SK-N-SH treated with all-trans-retinoic acid at 6 μM for 48 hours (cell line): Measurements from ENCODE around the gene PPP1R15B.

Source experiments
- ATAC-seq: fragments of 200-7000 bp; cut with Tn5 transposase; 3 replicates; pipeline ENCODE4 v1.9.1; 2020; ENCODE audit warnings: mild to moderate bottlenecking, moderate library complexity
- ARNTL ChIP-seq: fragments of 450-650 bp; formaldehyde crosslinking; IDR thresholded peaks from 2 replicates; pipeline ENCODE4 v1.5.0; 2020; ENCODE audit warnings: low read depth, mild to moderate bottlenecking, moderate library complexity, borderline replicate concordance
- CSDC2 ChIP-seq: fragments of 250-450 bp; sonication (Bioruptor Pico); IDR thresholded peaks from 2 replicates; pipeline ENCODE4 v1.5.0; 2020; ENCODE audit warnings: mild to moderate bottlenecking, moderate library complexity
- GLIS3 ChIP-seq: fragments of 250-450 bp; sonication (Bioruptor Pico); IDR thresholded peaks from 2 replicates; pipeline ENCODE4 v1.5.0; 2020; ENCODE audit warnings: mild to moderate bottlenecking, moderate library complexity
- ISL1 ChIP-seq: fragments of 250-450 bp; sonication (Bioruptor Pico); IDR thresholded peaks from 2 replicates; pipeline ENCODE4 v2.1.2; 2022; ENCODE audit warnings: mild to moderate bottlenecking, moderate library complexity
- OSR1 ChIP-seq: fragments of 250-450 bp; sonication (Bioruptor Pico); IDR thresholded peaks from 2 replicates; pipeline ENCODE4 v1.8.0; 2022; ENCODE audit warnings: moderate library complexity, mild to moderate bottlenecking, inconsistent platforms
- PPARA ChIP-seq: fragments of 250-450 bp; sonication (Bioruptor Pico); IDR thresholded peaks from 2 replicates; pipeline ENCODE4 v1.5.0; 2020; ENCODE audit warnings: mild to moderate bottlenecking, borderline replicate concordance
- RARB ChIP-seq: fragments of 250-450 bp; sonication (Bioruptor Pico); IDR thresholded peaks from 2 replicates; pipeline ENCODE4 v1.8.0; 2021; ENCODE audit warnings: mild to moderate bottlenecking, moderate library complexity
- SNAI2 ChIP-seq: fragments of 250-450 bp; sonication (Bioruptor Pico); IDR thresholded peaks from 2 replicates; pipeline ENCODE4 v1.5.0; 2020; ENCODE audit warnings: mild to moderate bottlenecking, moderate library complexity
- TCF4 ChIP-seq: fragments of 250-450 bp; sonication (Bioruptor Pico); IDR thresholded peaks from 2 replicates; pipeline ENCODE4 v1.8.0; 2021; ENCODE audit warnings: mild to moderate bottlenecking, moderate library complexity, borderline replicate concordance
- TOX ChIP-seq: fragments of 250-450 bp; sonication (Bioruptor Pico); IDR thresholded peaks from 2 replicates; pipeline ENCODE4 v1.8.0; 2021; ENCODE audit warnings: mild to moderate bottlenecking, moderate library complexity, borderline replicate concordance
- ZC3H10 ChIP-seq: fragments of 250-450 bp; sonication (Bioruptor Pico); IDR thresholded peaks from 2 replicates; pipeline ENCODE4 v1.5.1; 2021; ENCODE audit warnings: mild to moderate bottlenecking, moderate library complexity
- ZFP3 ChIP-seq: fragments of 250-450 bp; sonication (Bioruptor Pico); IDR thresholded peaks from 2 replicates; pipeline ENCODE4 v1.5.0; 2020; ENCODE audit warnings: mild to moderate bottlenecking, moderate library complexity
- ZFP30 ChIP-seq: fragments of 450-650 bp; formaldehyde crosslinking; IDR thresholded peaks from 2 replicates; pipeline ENCODE4 v1.5.0; 2022; ENCODE audit warnings: mild to moderate bottlenecking, moderate library complexity
- ZNF565 ChIP-seq: fragments of 450-650 bp; formaldehyde crosslinking; conservative IDR thresholded peaks from 2 replicates; pipeline ENCODE4 v1.5.0; 2020; ENCODE audit warnings: low read depth, mild to moderate bottlenecking, moderate library complexity
- ZNF70 ChIP-seq: fragments of 450-650 bp; formaldehyde crosslinking; IDR thresholded peaks from 2 replicates; pipeline ENCODE4 v1.5.0; 2020; ENCODE audit warnings: mild to moderate bottlenecking, moderate library complexity
- ZNF8 ChIP-seq: fragments of 450-650 bp; formaldehyde crosslinking; IDR thresholded peaks from 2 replicates; pipeline ENCODE4 v1.5.0; 2020; ENCODE audit warnings: mild to moderate bottlenecking, moderate library complexity
- TF ChIP-seq, protein P1 (sequence below): fragments of 250-450 bp; sonication (Bioruptor Pico); IDR thresholded peaks from 2 replicates; pipeline ENCODE4 v1.8.0; 2020; ENCODE audit warnings: mild to moderate bottlenecking, moderate library complexity, borderline replicate concordance
- TF ChIP-seq, protein P2 (sequence below): fragments of 250-450 bp; sonication (Bioruptor Pico); IDR thresholded peaks from 2 replicates; pipeline ENCODE4 v1.5.1; 2021; ENCODE audit warnings: mild to moderate bottlenecking, moderate library complexity
- TF ChIP-seq, protein P3 (sequence below): fragments of 250-450 bp; sonication (Bioruptor Pico); IDR thresholded peaks from 2 replicates; pipeline ENCODE4 v1.8.0; 2021; ENCODE audit warnings: low read depth, mild to moderate bottlenecking, moderate library complexity, borderline replicate concordance
- TF ChIP-seq, protein P4 (sequence below): fragments of 250-450 bp; sonication (Bioruptor Pico); IDR thresholded peaks from 2 replicates; pipeline ENCODE4 v1.5.1; 2020; ENCODE audit warnings: low read depth, mild to moderate bottlenecking, moderate library complexity
- TF ChIP-seq, protein P5 (sequence below): fragments of 250-450 bp; sonication (Bioruptor Pico); IDR thresholded peaks from 2 replicates; pipeline ENCODE4 v1.5.0; 2020; ENCODE audit warnings: mild to moderate bottlenecking, moderate library complexity

The PPP1R15B gene

DNA sequence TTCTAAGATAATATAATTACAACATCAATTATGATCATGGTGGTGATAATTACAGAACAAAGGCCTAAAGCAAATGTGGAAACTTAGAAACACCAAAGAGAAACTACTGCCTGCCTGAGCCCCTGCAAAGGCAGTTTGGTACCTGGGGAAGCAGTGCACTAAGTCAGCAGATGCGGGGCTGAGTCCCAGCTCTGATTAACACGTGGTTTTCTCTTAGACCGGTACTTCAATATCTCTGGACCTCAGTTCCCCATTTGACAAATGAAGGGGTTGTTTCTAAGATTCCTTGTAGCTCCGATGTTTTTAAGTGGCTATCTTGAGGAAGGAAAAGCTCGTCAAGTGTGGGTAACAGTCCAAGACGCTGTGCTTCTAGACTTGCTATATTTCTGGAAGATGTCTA lies 35.2 kb downstream of the PPP1R15B start:
- ATAC-seq = no peak
- TF ChIP-seq, protein P1, sequence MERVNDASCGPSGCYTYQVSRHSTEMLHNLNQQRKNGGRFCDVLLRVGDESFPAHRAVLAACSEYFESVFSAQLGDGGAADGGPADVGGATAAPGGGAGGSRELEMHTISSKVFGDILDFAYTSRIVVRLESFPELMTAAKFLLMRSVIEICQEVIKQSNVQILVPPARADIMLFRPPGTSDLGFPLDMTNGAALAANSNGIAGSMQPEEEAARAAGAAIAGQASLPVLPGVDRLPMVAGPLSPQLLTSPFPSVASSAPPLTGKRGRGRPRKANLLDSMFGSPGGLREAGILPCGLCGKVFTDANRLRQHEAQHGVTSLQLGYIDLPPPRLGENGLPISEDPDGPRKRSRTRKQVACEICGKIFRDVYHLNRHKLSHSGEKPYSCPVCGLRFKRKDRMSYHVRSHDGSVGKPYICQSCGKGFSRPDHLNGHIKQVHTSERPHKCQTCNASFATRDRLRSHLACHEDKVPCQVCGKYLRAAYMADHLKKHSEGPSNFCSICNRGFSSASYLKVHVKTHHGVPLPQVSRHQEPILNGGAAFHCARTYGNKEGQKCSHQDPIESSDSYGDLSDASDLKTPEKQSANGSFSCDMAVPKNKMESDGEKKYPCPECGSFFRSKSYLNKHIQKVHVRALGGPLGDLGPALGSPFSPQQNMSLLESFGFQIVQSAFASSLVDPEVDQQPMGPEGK (CRISPR knock-in tag) = no peak
- TF ChIP-seq TOX (CRISPR knock-in tag) = no peak
- no peak for TF ChIP-seq OSR1
- TF ChIP-seq ZFP3 (CRISPR knock-in tag) = no peak
- TF ChIP-seq, protein P2, sequence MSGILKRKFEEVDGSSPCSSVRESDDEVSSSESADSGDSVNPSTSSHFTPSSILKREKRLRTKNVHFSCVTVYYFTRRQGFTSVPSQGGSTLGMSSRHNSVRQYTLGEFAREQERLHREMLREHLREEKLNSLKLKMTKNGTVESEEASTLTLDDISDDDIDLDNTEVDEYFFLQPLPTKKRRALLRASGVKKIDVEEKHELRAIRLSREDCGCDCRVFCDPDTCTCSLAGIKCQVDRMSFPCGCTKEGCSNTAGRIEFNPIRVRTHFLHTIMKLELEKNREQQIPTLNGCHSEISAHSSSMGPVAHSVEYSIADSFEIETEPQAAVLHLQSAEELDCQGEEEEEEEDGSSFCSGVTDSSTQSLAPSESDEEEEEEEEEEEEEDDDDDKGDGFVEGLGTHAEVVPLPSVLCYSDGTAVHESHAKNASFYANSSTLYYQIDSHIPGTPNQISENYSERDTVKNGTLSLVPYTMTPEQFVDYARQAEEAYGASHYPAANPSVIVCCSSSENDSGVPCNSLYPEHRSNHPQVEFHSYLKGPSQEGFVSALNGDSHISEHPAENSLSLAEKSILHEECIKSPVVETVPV = no peak
- TF ChIP-seq ZNF70 = no peak
- no peak for TF ChIP-seq PPARA (CRISPR knock-in tag)
- TF ChIP-seq, protein P3, sequence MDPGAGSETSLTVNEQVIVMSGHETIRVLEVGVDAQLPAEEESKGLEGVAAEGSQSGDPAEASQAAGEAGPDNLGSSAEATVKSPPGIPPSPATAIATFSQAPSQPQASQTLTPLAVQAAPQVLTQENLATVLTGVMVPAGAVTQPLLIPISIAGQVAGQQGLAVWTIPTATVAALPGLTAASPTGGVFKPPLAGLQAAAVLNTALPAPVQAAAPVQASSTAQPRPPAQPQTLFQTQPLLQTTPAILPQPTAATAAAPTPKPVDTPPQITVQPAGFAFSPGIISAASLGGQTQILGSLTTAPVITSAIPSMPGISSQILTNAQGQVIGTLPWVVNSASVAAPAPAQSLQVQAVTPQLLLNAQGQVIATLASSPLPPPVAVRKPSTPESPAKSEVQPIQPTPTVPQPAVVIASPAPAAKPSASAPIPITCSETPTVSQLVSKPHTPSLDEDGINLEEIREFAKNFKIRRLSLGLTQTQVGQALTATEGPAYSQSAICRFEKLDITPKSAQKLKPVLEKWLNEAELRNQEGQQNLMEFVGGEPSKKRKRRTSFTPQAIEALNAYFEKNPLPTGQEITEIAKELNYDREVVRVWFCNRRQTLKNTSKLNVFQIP (CRISPR knock-in tag) = no peak
- no peak for TF ChIP-seq ARNTL (CRISPR knock-in tag)
- TF ChIP-seq SNAI2 (CRISPR knock-in tag) = no peak
- TF ChIP-seq ZNF8 (CRISPR knock-in tag) = no peak
- no peak for TF ChIP-seq TCF4
- no peak for TF ChIP-seq GLIS3
- TF ChIP-seq RARB (CRISPR knock-in tag) = no peak
- no peak for TF ChIP-seq ISL1 (CRISPR knock-in tag)
- no peak for TF ChIP-seq ZFP30 (CRISPR knock-in tag)
- no peak for TF ChIP-seq ZNF565
- TF ChIP-seq, protein P4, sequence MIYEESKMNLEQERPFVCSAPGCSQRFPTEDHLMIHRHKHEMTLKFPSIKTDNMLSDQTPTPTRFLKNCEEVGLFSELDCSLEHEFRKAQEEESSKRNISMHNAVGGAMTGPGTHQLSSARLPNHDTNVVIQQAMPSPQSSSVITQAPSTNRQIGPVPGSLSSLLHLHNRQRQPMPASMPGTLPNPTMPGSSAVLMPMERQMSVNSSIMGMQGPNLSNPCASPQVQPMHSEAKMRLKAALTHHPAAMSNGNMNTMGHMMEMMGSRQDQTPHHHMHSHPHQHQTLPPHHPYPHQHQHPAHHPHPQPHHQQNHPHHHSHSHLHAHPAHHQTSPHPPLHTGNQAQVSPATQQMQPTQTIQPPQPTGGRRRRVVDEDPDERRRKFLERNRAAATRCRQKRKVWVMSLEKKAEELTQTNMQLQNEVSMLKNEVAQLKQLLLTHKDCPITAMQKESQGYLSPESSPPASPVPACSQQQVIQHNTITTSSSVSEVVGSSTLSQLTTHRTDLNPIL (CRISPR knock-in tag) = no peak

DNA sequence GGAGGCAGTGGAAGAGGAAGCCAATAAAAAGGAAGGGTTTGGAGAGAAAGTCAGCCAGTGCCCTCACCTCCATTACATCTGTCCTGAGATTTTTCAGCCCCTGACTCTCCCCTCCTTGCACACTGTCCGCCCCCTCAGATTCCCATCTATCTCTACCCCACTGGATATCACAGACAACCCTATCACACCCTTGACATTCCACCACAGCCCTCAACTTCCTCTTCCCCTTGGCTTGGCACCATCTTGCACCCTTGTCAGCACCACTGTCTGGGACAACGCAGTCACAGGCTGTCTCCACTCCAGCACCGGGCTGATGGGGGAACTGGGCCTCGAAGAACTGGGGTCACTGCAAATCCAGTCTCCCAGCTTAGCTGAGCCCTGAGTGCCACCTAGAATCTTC lies 37.7 kb downstream of the PPP1R15B start:
- TF ChIP-seq ZFP3 (CRISPR knock-in tag) (no peak), ZNF8 (CRISPR knock-in tag) (no peak), CSDC2 (CRISPR knock-in tag) (no peak)
- TF ChIP-seq, all 23 proteins: peak for 0
- no peak for ATAC-seq

DNA sequence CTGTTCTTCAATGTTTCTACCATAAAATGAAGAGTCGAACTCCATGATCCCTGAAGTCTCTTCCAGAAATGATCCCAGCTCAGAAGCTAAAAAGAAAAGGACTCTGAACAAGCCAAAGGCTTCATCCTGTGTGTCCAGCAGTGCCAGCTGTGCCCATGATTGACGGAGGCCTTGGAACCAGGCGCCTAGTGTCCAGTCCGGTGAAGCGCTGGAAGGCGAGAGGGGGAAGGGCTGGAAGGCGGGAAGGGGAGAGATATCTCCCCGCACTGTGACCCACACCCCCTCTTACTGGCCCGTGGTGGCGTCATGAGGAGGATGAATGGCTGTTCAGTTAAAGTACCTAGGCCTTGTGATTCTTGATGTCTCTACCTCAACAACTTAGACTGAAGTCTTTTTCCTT lies 41.4 kb downstream of the PPP1R15B start:
- no peak for TF ChIP-seq SNAI2 (CRISPR knock-in tag)
- no peak for TF ChIP-seq GLIS3
- TF ChIP-seq ISL1 (CRISPR knock-in tag) = no peak
- no peak for TF ChIP-seq ZFP30 (CRISPR knock-in tag)
- TF ChIP-seq RARB (CRISPR knock-in tag) = no peak
- no peak for TF ChIP-seq CSDC2 (CRISPR knock-in tag)
- TF ChIP-seq ZFP3 (CRISPR knock-in tag) = no peak
- no peak for TF ChIP-seq ZC3H10 (CRISPR knock-in tag)
- TF ChIP-seq, protein P1 (CRISPR knock-in tag) = no peak
- no peak for TF ChIP-seq TCF4
- TF ChIP-seq, protein P5, sequence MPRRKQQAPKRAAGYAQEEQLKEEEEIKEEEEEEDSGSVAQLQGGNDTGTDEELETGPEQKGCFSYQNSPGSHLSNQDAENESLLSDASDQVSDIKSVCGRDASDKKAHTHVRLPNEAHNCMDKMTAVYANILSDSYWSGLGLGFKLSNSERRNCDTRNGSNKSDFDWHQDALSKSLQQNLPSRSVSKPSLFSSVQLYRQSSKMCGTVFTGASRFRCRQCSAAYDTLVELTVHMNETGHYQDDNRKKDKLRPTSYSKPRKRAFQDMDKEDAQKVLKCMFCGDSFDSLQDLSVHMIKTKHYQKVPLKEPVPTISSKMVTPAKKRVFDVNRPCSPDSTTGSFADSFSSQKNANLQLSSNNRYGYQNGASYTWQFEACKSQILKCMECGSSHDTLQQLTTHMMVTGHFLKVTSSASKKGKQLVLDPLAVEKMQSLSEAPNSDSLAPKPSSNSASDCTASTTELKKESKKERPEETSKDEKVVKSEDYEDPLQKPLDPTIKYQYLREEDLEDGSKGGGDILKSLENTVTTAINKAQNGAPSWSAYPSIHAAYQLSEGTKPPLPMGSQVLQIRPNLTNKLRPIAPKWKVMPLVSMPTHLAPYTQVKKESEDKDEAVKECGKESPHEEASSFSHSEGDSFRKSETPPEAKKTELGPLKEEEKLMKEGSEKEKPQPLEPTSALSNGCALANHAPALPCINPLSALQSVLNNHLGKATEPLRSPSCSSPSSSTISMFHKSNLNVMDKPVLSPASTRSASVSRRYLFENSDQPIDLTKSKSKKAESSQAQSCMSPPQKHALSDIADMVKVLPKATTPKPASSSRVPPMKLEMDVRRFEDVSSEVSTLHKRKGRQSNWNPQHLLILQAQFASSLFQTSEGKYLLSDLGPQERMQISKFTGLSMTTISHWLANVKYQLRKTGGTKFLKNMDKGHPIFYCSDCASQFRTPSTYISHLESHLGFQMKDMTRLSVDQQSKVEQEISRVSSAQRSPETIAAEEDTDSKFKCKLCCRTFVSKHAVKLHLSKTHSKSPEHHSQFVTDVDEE (CRISPR knock-in tag) = no peak
- TF ChIP-seq, protein P2 = no peak
- no peak for TF ChIP-seq ZNF70
- TF ChIP-seq, protein P3 (CRISPR knock-in tag) = no peak
- no peak for TF ChIP-seq ARNTL (CRISPR knock-in tag)
- TF ChIP-seq OSR1 = no peak
- ATAC-seq = no peak
